ENCODE measurements around the gene KIF18B.

- no peak for TF ChIP-seq CTCF (IDR thresholded peaks at IDR 0.05)
- TF ChIP-seq POLR2A (IDR thresholded peaks at IDR 0.05) = no peak
Observed at GRCh38 chr17:44919411-44919810, 28.2 kb downstream of the KIF18B start.
